OCI-LY3 (cell line): Measurements from ENCODE around the gene SEPTIN1.

Experiments
- EZH2phosphoT487 ChIP-seq: fragments of 200-600 bp; shearing (Covaris generic); IDR thresholded peaks from 2 replicates; pipeline ENCODE4 v1.6.1; 2018; ENCODE audit warnings: antibody characterized with exemption, mixed run types, low read depth
- TF ChIP-seq, protein P1 (sequence below): fragments of 200-600, 300-600 bp; sonication (generic); IDR thresholded peaks from 2 replicates; pipeline ENCODE4 v1.5.1; 2014; ENCODE audit warnings: antibody characterized with exemption, low read length, low read depth

DNA sequence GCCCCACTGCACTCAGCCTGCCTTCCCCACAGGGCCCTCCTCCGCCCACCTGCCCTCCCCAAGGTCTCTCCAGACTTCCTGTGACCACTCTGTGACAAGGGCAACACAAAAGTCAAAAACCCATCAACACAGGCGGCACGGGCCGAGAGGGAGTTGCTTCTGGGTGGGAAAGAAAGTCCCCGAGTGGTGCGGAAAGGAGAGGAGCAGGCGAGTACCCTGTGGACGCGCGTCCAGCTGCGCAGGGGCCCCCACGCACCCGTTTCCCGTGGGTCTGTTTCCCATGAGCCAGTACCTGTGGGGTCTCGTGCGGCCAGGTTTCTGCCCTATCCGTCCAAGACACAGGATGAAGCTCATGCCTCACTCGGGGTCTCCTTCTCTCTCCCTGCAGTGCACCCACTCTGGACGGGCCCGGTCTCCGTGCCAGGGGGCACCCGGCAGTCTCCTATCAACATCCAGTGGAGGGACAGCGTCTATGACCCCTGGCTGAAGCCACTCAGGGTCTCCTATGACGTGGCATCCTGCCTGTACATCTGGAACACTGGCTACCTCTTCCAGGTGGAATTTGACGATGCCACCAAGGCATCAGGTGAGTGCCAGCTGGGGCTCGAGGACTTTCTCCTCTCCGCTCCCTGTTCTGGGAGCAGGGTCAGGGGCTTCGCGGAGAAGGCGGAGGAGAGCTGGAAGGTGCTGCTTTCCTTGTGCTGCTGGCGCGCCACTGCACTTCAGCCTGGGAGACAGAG, 39.4 kb downstream of the SEPTIN1 start:
- TF ChIP-seq, protein P1, sequence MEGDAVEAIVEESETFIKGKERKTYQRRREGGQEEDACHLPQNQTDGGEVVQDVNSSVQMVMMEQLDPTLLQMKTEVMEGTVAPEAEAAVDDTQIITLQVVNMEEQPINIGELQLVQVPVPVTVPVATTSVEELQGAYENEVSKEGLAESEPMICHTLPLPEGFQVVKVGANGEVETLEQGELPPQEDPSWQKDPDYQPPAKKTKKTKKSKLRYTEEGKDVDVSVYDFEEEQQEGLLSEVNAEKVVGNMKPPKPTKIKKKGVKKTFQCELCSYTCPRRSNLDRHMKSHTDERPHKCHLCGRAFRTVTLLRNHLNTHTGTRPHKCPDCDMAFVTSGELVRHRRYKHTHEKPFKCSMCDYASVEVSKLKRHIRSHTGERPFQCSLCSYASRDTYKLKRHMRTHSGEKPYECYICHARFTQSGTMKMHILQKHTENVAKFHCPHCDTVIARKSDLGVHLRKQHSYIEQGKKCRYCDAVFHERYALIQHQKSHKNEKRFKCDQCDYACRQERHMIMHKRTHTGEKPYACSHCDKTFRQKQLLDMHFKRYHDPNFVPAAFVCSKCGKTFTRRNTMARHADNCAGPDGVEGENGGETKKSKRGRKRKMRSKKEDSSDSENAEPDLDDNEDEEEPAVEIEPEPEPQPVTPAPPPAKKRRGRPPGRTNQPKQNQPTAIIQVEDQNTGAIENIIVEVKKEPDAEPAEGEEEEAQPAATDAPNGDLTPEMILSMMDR: no peak
- TF ChIP-seq EZH2phosphoT487: no peak
